GM23338 (cell line): Measurements from ENCODE around the gene PHACTR1. TPM values are rescaled to one million over a fixed set of nuclear protein-coding genes. Genes with fewer than 3 reads are reported as not detected.

ENCODE experiments used
- ATAC-seq: fragments of 200-7000 bp; cut with Tn5 transposase; 3 replicates; pipeline ENCODE4 v1.9.1; 2020
- DNase-seq: peaks from one replicate; pipeline ENCODE4 v3.0.0-alpha.2; 2015; ENCODE audit warnings: low spot score
- H2AFZ ChIP-seq: fragments of 200-600 bp; sonication (generic); 2 replicates; pipeline ENCODE4 v1.8.0; 2016; ENCODE audit warnings: antibody characterized with exemption, mild to moderate bottlenecking, moderate library complexity
- H3F3A ChIP-seq: fragments of 200-600 bp; sonication (generic); replicated peaks from 2 replicates; pipeline ENCODE4 v1.8.0; 2017; ENCODE audit warnings: antibody characterized with exemption, mixed run types, low read depth
- H3K27ac ChIP-seq: fragments of 200-600 bp; sonication (generic); 2 replicates; pipeline ENCODE4 v1.6.1; 2016; ENCODE audit warnings: low read depth
- H3K27me3 ChIP-seq: fragments of 200-600 bp; sonication (generic); 2 replicates; pipeline ENCODE4 v1.8.0; 2016; ENCODE audit warnings: mild to moderate bottlenecking, mixed run types, moderate library complexity; ENCODE audit not compliant: insufficient read depth
- H3K36me3 ChIP-seq: fragments of 200-600 bp; sonication (generic); 2 replicates; pipeline ENCODE4 v1.8.0; 2016; ENCODE audit warnings: mild to moderate bottlenecking; ENCODE audit not compliant: insufficient read depth
- H3K4me1 ChIP-seq: fragments of 200-600 bp; sonication (generic); 2 replicates; pipeline ENCODE4 v1.8.0; 2016; ENCODE audit warnings: mild to moderate bottlenecking, moderate library complexity; ENCODE audit not compliant: insufficient read depth
- H3K4me2 ChIP-seq: fragments of 200-600 bp; sonication (generic); 2 replicates; pipeline ENCODE4 v1.7.1; 2017; ENCODE audit warnings: mixed run types
- H3K4me3 ChIP-seq: fragments of 200-600 bp; sonication (generic); 2 replicates; pipeline ENCODE4 v1.6.1; 2016; ENCODE audit warnings: mixed run types
- H3K79me2 ChIP-seq: fragments of 200-600 bp; sonication (generic); replicated peaks from 2 replicates; pipeline ENCODE4 v1.8.0; 2017; ENCODE audit warnings: mild to moderate bottlenecking; ENCODE audit not compliant: insufficient read depth
- H3K9me2 ChIP-seq: fragments of 200-600 bp; sonication (generic); 2 replicates; pipeline ENCODE4 v1.8.0; 2017; ENCODE audit not compliant: insufficient read depth
- H4K20me1 ChIP-seq: fragments of 200-600 bp; sonication (generic); replicated peaks from 2 replicates; pipeline ENCODE4 v1.8.0; 2017; ENCODE audit warnings: mild to moderate bottlenecking; ENCODE audit not compliant: insufficient read depth
- H3K27ac Mint-ChIP-seq: 2 replicates; pipeline ENCODE4 v1.8.0; 2020; ENCODE audit warnings: inconsistent platforms, mild to moderate bottlenecking, moderate library complexity, mixed read lengths
- H3K27me3 Mint-ChIP-seq: 3 replicates; pipeline ENCODE4 v1.8.0; 2022; ENCODE audit warnings: low read depth, mild to moderate bottlenecking, moderate library complexity, mixed read lengths, inconsistent platforms; ENCODE audit not compliant: insufficient read depth, poor library complexity
- H3K36me3 Mint-ChIP-seq: 3 replicates; pipeline ENCODE4 v1.8.0; 2021; ENCODE audit warnings: low read depth, mild to moderate bottlenecking, inconsistent platforms, moderate library complexity, mixed read lengths
- H3K4me1 Mint-ChIP-seq: 3 replicates; pipeline ENCODE4 v1.8.0; 2020; ENCODE audit warnings: mild to moderate bottlenecking, inconsistent platforms, mixed read lengths
- H3K4me3 Mint-ChIP-seq: 3 replicates; pipeline ENCODE4 v1.8.0; 2021; ENCODE audit warnings: moderate library complexity, mild to moderate bottlenecking, inconsistent platforms, mixed read lengths
- H3K9me3 Mint-ChIP-seq: 3 replicates; pipeline ENCODE4 v1.8.0; 2020; ENCODE audit warnings: moderate library complexity, mild to moderate bottlenecking, inconsistent platforms, mixed read lengths
- CREB1 ChIP-seq: fragments of 250-450 bp; sonication (Bioruptor Pico); IDR thresholded peaks from 2 replicates; pipeline ENCODE4 v1.5.0; 2020; ENCODE audit warnings: low read depth, mild to moderate bottlenecking, moderate library complexity
- EZH2 ChIP-seq: fragments of 200-600 bp; sonication (generic); IDR thresholded peaks from one replicate; pipeline ENCODE4 v1.8.0; 2017; ENCODE audit warnings: antibody characterized with exemption, mild to moderate bottlenecking, low read depth; ENCODE audit not compliant: unreplicated experiment
- EZH2phosphoT487 ChIP-seq: fragments of 200-600 bp; sonication (generic); IDR thresholded peaks from one replicate; pipeline ENCODE4 v1.8.1; 2018; ENCODE audit warnings: antibody characterized with exemption; ENCODE audit not compliant: unreplicated experiment
- JUNB ChIP-seq: IDR thresholded peaks from one replicate; pipeline ENCODE4 v1.6.1; 2016; ENCODE audit warnings: antibody characterized with exemption; ENCODE audit not compliant: unreplicated experiment
- POLR2AphosphoS5 ChIP-seq: IDR thresholded peaks from 2 replicates; pipeline ENCODE4 v1.6.1; 2016; ENCODE audit warnings: antibody characterized with exemption, low read depth
- STAT1 ChIP-seq: IDR thresholded peaks from one replicate; pipeline ENCODE4 v1.6.1; 2016; ENCODE audit warnings: antibody characterized with exemption; ENCODE audit not compliant: unreplicated experiment
- ZNF114 ChIP-seq: fragments of 250-450 bp; sonication (Bioruptor Pico); IDR thresholded peaks from 2 replicates; pipeline ENCODE4 v1.5.0; 2020; ENCODE audit warnings: mild to moderate bottlenecking, moderate library complexity
- ZNF331 ChIP-seq: fragments of 250-450 bp; sonication (Bioruptor Pico); IDR thresholded peaks from 2 replicates; pipeline ENCODE4 v1.5.0; 2020; ENCODE audit warnings: low read depth, mild to moderate bottlenecking, moderate library complexity
- polyA plus RNA-seq: library from polyadenylated mRNA; unstranded; fragments of >200 nt; fragmentation: Nextera tagmentation; extraction: Ambion mirVana; gene quantifications from 2 replicates; pipeline ENCODE4 v1.2.1, GENCODE V29; 2016
- total RNA-seq: library from RNA; depleted of rRNA; stranded (reverse); fragments of >200 nt; shearing (Covaris generic); gene quantifications from 2 replicates; pipeline ENCODE4 v1.2.3, GENCODE V29; 2014
- TF ChIP-seq, protein P1 (sequence below), 2 experiments: fragments of 200-600 bp in 1 of 2; sonication (generic) in 1 of 2; conservative IDR thresholded peaks; 2 replicates each; pipeline versions ENCODE4 v1.5.1 to v1.6.1; 2016 to 2017; ENCODE audit warnings: antibody characterized with exemption in 2 of 2, low read depth in 2 of 2, mild to moderate bottlenecking in 2 of 2, moderate library complexity in 1 of 2
- TF ChIP-seq, protein P2 (sequence below): fragments of 250-450 bp; sonication (Bioruptor Pico); IDR thresholded peaks from 2 replicates; pipeline ENCODE4 v1.5.0; 2020; ENCODE audit warnings: mild to moderate bottlenecking, moderate library complexity
- TF ChIP-seq, protein P3 (sequence below): IDR thresholded peaks from 2 replicates; pipeline ENCODE4 v1.6.1; 2016; ENCODE audit warnings: antibody characterized with exemption

PHACTR1 gene
- total and polyA plus RNA-seq, 2 experiments from 2014 or later = 5.9 to 19.3 TPM

DNA sequence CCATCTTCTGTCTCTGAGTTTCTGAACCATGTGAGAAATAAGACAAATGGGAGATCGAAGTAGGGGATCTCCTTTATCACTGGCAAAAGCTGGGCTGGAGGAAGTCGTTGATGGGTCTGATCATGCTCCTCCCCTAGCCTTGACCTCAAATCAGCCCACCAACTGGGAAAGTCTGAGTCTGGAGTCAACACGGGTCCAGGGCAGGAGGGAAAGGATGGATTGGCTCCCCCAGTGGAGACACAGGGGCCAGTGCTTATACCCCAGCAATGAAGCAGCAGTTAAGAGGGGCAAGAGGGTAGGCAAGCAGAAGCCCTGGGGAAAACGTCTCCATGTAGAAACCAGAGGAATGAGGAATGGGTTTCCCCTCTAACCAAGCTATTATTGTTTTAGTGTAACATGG is 459.2 kb downstream of the PHACTR1 start:
- H3K9me3 Mint-ChIP-seq = no peaks in the 10 kb centered on the region
- Histone ChIP-seq H3K36me3 (no peaks in the 10 kb centered on the region), H3K9me2 (peaks cover 5% of the 10 kb centered on the region; the same call in 1 of the 2 replicates), H3K4me2 (peak overlapping the region; percentile 28; the same call in 1 of the 2 replicates), H3K79me2 (no peaks in the 10 kb centered on the region), H3F3A (peaks cover 8% of the 10 kb centered on the region; the same call in 1 of the 2 replicates), H3K4me3 (no peak overlapping the region), H3K27ac (no peak overlapping the region), H3K27me3 (no peaks in the 10 kb centered on the region), H4K20me1 (no peaks in the 10 kb centered on the region), H3K4me1 (peaks cover 34% of the 10 kb centered on the region), H2AFZ (no peak overlapping the region)
- H3K27me3 Mint-ChIP-seq = peaks cover 2% of the 10 kb centered on the region
- H3K27ac Mint-ChIP-seq = no peak overlapping the region
- no peak for TF ChIP-seq EZH2
- TF ChIP-seq, protein P1, sequence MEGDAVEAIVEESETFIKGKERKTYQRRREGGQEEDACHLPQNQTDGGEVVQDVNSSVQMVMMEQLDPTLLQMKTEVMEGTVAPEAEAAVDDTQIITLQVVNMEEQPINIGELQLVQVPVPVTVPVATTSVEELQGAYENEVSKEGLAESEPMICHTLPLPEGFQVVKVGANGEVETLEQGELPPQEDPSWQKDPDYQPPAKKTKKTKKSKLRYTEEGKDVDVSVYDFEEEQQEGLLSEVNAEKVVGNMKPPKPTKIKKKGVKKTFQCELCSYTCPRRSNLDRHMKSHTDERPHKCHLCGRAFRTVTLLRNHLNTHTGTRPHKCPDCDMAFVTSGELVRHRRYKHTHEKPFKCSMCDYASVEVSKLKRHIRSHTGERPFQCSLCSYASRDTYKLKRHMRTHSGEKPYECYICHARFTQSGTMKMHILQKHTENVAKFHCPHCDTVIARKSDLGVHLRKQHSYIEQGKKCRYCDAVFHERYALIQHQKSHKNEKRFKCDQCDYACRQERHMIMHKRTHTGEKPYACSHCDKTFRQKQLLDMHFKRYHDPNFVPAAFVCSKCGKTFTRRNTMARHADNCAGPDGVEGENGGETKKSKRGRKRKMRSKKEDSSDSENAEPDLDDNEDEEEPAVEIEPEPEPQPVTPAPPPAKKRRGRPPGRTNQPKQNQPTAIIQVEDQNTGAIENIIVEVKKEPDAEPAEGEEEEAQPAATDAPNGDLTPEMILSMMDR (conservative IDR thresholded peaks at IDR 0.05; ENCODE audit: low read depth in 2 of 2) = peak; percentile 36 to 46; a peak in 3 of 4 replicates
- H3K4me3 Mint-ChIP-seq = no peak overlapping the region
- no peaks in the 10 kb centered on the region for H3K36me3 Mint-ChIP-seq
- peaks cover 39% of the 10 kb centered on the region for H3K4me1 Mint-ChIP-seq
- DNase-seq = peak; percentile 72
- peak; percentile 94 for ATAC-seq

DNA sequence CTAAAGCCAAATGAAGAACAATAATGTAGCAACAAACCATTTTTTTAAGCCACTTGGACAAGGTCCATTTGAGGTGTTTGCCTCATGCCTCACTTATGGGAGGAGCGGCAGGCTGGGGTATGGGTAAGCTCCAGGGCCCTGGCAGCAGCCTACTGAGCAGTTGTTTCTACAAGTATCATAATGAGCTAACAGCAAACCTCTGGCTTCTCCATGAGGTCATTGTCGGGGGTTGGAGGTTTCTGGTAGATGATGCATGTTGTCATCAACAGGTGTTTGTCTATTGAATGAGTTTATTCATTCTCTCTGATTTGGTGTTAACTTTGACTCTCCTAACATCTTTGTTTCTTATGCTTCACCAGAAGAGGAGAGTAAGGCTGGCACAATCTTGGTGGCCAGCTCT is 461.1 kb downstream of the PHACTR1 start:
- H3K4me1 Mint-ChIP-seq = peaks cover 32% of the 10 kb centered on the region
- no peak overlapping the region for H3K27ac ChIP-seq
- H3K27ac Mint-ChIP-seq = no peak overlapping the region
- H3K27me3 ChIP-seq = no peaks in the 10 kb centered on the region
- no peak for ATAC-seq
- no peaks in the 10 kb centered on the region for H3K36me3 Mint-ChIP-seq
- H3K27me3 Mint-ChIP-seq = peaks cover 2% of the 10 kb centered on the region
- no peak overlapping the region for H3K4me2 ChIP-seq
- H3K9me2 ChIP-seq = no peaks in the 10 kb centered on the region
- H3K9me3 Mint-ChIP-seq = no peaks in the 10 kb centered on the region
- no peaks in the 10 kb centered on the region for H3K36me3 ChIP-seq
- no peak for DNase-seq
- H3K4me1 ChIP-seq = peaks cover 27% of the 10 kb centered on the region
- H3K79me2 ChIP-seq = no peaks in the 10 kb centered on the region
- peaks cover 8% of the 10 kb centered on the region; the same call in 1 of the 2 replicates for H3F3A ChIP-seq
- no peaks in the 10 kb centered on the region for H4K20me1 ChIP-seq
- no peak overlapping the region for H2AFZ ChIP-seq
- H3K4me3 ChIP-seq = no peak overlapping the region
- no peak overlapping the region for H3K4me3 Mint-ChIP-seq
- TF ChIP-seq ZNF114 (CRISPR knock-in tag) = no peak
- TF ChIP-seq POLR2AphosphoS5 = no peak
- TF ChIP-seq, protein P2, sequence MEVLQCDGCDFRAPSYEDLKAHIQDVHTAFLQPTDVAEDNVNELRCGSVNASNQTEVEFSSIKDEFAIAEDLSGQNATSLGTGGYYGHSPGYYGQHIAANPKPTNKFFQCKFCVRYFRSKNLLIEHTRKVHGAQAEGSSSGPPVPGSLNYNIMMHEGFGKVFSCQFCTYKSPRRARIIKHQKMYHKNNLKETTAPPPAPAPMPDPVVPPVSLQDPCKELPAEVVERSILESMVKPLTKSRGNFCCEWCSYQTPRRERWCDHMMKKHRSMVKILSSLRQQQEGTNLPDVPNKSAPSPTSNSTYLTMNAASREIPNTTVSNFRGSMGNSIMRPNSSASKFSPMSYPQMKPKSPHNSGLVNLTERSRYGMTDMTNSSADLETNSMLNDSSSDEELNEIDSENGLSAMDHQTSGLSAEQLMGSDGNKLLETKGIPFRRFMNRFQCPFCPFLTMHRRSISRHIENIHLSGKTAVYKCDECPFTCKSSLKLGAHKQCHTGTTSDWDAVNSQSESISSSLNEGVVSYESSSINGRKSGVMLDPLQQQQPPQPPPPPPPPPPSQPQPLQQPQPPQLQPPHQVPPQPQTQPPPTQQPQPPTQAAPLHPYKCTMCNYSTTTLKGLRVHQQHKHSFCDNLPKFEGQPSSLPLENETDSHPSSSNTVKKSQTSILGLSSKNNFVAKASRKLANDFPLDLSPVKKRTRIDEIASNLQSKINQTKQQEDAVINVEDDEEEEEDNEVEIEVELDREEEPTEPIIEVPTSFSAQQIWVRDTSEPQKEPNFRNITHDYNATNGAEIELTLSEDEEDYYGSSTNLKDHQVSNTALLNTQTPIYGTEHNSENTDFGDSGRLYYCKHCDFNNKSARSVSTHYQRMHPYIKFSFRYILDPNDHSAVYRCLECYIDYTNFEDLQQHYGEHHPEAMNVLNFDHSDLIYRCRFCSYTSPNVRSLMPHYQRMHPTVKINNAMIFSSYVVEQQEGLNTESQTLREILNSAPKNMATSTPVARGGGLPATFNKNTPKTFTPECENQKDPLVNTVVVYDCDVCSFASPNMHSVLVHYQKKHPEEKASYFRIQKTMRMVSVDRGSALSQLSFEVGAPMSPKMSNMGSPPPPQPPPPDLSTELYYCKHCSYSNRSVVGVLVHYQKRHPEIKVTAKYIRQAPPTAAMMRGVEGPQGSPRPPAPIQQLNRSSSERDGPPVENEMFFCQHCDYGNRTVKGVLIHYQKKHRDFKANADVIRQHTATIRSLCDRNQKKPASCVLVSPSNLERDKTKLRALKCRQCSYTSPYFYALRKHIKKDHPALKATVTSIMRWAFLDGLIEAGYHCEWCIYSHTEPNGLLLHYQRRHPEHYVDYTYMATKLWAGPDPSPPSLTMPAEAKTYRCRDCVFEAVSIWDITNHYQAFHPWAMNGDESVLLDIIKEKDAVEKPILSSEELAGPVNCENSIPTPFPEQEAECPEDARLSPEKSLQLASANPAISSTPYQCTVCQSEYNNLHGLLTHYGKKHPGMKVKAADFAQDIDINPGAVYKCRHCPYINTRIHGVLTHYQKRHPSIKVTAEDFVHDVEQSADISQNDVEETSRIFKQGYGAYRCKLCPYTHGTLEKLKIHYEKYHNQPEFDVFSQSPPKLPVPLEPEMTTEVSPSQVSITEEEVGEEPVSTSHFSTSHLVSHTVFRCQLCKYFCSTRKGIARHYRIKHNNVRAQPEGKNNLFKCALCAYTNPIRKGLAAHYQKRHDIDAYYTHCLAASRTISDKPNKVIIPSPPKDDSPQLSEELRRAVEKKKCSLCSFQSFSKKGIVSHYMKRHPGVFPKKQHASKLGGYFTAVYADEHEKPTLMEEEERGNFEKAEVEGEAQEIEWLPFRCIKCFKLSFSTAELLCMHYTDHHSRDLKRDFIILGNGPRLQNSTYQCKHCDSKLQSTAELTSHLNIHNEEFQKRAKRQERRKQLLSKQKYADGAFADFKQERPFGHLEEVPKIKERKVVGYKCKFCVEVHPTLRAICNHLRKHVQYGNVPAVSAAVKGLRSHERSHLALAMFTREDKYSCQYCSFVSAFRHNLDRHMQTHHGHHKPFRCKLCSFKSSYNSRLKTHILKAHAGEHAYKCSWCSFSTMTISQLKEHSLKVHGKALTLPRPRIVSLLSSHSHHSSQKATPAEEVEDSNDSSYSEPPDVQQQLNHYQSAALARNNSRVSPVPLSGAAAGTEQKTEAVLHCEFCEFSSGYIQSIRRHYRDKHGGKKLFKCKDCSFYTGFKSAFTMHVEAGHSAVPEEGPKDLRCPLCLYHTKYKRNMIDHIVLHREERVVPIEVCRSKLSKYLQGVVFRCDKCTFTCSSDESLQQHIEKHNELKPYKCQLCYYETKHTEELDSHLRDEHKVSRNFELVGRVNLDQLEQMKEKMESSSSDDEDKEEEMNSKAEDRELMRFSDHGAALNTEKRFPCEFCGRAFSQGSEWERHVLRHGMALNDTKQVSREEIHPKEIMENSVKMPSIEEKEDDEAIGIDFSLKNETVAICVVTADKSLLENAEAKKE = no peak
- TF ChIP-seq ZNF331 (CRISPR knock-in tag) = no peak
- TF ChIP-seq, protein P3, sequence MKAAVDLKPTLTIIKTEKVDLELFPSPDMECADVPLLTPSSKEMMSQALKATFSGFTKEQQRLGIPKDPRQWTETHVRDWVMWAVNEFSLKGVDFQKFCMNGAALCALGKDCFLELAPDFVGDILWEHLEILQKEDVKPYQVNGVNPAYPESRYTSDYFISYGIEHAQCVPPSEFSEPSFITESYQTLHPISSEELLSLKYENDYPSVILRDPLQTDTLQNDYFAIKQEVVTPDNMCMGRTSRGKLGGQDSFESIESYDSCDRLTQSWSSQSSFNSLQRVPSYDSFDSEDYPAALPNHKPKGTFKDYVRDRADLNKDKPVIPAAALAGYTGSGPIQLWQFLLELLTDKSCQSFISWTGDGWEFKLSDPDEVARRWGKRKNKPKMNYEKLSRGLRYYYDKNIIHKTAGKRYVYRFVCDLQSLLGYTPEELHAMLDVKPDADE = no peak
- no peak for TF ChIP-seq EZH2phosphoT487
- TF ChIP-seq, protein P1 (conservative IDR thresholded peaks at IDR 0.05; ENCODE audit: low read depth in 2 of 2) = no peak
- no peak for TF ChIP-seq STAT1
- TF ChIP-seq EZH2 = no peak
- no peak for TF ChIP-seq CREB1 (CRISPR knock-in tag)
- no peak for TF ChIP-seq JUNB
